HFF-Myc (cell line): Measurements from ENCODE around the gene U2AF1L4.

Source experiments
- DNase-seq: peaks from one replicate; pipeline ENCODE4 v3.0.0-alpha.2; 2011; ENCODE audit warnings: low read depth; ENCODE audit errors: extremely low read depth
- H3K4me3 ChIP-seq: replicated peaks from 2 replicates; pipeline ENCODE4 v1.5.1; 2011; ENCODE audit warnings: low read depth, mild to moderate bottlenecking, control low read depth, low read length
- TF ChIP-seq, protein P1 (sequence below): IDR thresholded peaks from 2 replicates; pipeline ENCODE4 v1.5.1; 2012; ENCODE audit warnings: mild to moderate bottlenecking, low read depth, low read length, control low read depth; ENCODE audit errors: missing control alignments

The U2AF1L4 gene

DNA sequence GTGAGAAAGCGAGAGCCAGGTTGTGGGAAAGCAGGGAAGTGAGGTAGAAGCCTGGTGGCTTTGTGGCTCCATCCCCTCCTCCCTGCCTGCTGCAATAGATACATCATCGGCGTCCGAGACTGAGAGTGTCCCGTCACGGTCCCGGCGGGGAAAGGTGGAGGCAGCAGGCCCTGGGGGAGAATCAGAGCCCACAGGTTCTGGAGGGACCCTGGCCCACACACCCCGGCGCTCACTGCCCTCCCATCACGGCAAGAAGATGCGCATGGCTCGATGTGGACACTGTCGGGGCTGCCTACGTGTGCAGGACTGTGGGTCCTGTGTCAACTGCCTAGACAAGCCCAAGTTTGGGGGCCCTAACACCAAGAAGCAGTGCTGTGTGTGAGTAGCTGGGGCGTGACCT lies 22.3 kb downstream of the U2AF1L4 start:
- DNase-seq, result no peak
- H3K4me3 ChIP-seq, result no peak overlapping the region
- TF ChIP-seq, protein P1, sequence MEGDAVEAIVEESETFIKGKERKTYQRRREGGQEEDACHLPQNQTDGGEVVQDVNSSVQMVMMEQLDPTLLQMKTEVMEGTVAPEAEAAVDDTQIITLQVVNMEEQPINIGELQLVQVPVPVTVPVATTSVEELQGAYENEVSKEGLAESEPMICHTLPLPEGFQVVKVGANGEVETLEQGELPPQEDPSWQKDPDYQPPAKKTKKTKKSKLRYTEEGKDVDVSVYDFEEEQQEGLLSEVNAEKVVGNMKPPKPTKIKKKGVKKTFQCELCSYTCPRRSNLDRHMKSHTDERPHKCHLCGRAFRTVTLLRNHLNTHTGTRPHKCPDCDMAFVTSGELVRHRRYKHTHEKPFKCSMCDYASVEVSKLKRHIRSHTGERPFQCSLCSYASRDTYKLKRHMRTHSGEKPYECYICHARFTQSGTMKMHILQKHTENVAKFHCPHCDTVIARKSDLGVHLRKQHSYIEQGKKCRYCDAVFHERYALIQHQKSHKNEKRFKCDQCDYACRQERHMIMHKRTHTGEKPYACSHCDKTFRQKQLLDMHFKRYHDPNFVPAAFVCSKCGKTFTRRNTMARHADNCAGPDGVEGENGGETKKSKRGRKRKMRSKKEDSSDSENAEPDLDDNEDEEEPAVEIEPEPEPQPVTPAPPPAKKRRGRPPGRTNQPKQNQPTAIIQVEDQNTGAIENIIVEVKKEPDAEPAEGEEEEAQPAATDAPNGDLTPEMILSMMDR, result no peak

DNA sequence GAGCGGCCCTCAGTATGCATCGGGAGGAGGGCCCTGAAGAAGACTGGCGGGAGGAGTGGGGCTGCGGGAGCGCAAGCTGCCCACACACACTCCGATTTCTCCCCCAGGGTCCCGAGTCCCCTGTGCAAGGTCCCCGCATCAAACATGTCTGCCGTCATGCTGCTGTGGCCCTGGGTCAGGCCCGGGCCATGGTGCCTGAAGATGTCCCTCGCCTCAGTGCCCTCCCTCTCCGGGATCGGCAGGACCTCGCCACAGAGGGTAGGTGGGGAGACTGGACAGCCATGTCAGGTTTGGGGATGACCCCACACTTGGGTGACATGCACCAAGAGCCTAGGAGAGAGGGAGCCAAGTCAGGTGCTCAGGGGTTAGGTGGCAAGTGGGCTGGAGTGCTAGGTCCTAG lies 22.8 kb downstream of the U2AF1L4 start:
- no peak overlapping the region for H3K4me3 ChIP-seq
- TF ChIP-seq, protein P1, result no peak
- no peak for DNase-seq

DNA sequence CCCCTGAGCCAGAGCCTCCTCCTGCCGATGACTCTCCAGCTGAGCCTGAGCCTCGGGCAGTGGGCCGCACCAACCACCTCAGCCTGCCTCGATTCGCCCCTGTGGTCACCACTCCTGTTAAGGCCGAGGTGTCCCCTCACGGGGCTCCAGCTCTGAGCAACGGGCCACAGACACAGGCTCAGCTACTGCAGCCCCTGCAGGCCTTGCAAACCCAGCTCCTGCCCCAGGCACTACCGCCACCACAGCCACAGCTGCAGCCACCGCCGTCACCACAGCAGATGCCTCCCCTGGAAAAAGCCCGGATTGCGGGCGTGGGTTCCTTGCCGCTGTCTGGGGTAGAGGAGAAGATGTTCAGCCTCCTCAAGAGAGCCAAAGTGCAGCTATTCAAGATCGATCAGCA lies 23.8 kb downstream of the U2AF1L4 start:
- no peak overlapping the region for H3K4me3 ChIP-seq
- DNase-seq, result no peak
- TF ChIP-seq, protein P1, result no peak

DNA sequence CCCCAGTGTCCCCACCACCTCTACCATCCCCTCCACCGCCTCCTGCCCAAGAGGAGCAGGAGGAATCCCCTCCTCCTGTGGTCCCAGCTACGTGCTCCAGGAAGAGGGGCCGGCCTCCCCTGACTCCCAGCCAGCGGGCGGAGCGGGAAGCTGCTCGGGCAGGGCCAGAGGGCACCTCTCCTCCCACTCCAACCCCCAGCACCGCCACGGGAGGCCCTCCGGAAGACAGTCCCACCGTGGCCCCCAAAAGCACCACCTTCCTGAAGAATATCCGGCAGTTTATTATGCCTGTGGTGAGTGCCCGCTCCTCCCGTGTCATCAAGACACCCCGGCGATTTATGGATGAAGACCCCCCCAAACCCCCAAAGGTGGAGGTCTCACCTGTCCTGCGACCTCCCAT lies 24.6 kb downstream of the U2AF1L4 start:
- TF ChIP-seq, protein P1, result no peak
- DNase-seq, result no peak
- no peak overlapping the region for H3K4me3 ChIP-seq

DNA sequence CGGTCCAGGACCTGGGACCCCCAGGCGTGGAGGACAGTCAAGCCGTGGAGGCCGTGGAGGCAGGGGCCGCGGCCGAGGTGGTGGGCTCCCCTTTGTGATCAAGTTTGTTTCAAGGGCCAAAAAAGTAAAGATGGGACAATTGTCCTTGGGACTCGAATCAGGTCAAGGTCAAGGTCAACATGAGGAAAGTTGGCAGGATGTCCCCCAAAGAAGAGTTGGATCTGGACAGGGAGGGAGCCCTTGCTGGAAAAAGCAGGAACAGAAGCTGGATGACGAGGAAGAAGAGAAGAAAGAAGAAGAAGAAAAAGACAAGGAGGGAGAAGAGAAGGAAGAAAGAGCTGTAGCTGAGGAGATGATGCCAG lies 25.1 kb downstream of the U2AF1L4 start:
- no peak for DNase-seq
- H3K4me3 ChIP-seq, result no peak overlapping the region
- TF ChIP-seq, protein P1, result no peak

DNA sequence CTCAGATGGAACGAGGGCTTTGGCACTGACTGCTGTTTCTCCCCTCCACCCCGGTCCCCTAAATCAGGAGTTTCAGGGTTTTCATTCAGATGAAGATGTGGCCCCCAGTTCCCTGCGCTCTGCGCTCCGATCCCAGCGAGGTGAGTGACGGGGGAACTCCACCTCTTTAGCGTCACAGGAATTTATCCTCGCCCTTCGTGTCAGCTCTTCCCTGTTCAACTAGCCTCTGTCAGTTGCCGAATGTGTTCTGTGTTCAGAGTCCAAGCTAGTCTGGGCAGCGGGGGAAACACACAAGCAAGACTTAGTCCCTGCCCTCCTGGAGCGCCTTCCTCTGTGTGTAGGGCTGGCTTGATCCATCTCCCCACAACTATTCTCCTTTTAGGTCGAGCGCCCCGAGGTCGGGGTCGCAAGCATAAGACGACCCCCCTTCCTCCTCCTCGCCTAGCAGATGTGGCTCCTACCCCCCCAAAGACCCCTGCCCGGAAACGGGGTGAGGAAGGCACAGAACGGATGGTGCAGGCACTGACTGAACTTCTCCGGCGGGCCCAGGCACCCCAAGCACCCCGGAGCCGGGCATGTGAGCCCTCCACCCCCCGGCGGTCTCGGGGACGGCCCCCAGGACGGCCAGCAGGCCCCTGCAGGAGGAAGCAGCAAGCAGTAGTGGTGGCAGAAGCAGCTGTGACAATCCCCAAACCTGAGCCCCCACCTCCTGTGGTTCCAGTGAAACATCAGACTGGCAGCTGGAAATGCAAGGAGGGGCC lies 25.6 kb downstream of the U2AF1L4 start:
- DNase-seq, result no peak
- TF ChIP-seq, protein P1, result no peak
- H3K4me3 ChIP-seq, result peak overlapping the region; percentile 83

DNA sequence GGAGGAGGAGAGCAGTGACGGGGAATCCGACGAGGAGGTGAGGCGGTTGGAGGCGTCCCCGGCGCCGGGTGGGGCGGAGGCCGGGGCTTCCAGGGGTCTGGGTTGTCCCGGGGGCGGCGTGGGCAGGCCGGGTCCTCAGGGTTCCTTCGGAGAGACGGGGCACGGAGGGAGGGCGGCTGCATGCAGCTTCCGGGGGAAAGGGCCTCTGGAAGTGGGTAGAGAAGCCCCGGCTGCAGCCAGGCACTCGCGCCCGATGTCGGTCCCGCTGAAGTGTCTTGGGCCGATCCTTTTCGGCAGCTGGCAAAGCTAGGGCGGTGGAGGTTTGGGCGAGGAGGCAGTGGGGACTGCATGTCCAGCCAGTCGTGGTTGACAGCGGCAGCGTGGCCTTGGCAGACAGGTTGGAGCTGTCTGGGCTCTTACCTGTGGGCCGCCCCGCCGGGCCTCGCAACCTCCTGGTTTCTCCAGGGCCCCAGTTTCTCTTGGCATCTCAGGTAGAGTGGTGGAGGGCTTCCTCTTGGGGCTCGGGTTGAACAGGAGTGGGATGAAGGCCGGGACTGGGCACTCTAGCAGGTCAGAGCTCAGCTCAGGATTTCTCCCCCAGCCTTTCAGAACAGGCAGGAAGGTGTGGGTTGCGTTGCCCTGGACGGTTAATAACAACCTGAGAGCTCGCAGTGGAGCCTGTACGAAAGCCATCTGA lies 26.7 kb downstream of the U2AF1L4 start:
- DNase-seq, result no peak
- H3K4me3 ChIP-seq, result peak overlapping the region; percentile 83
- TF ChIP-seq, protein P1, result no peak
